OCI-LY3 (cell line): ENCODE measurements around the gene POU6F2.
A peak's percentile ranks its signal among the peaks of the same experiment; 100 is the strongest.

Experiments
- H2AFZ ChIP-seq: fragments of 200-600, 300-600 bp; shearing (Covaris generic); 2 replicates; pipeline ENCODE4 v1.6.0; 2014; ENCODE audit warnings: antibody characterized with exemption, low read depth, low read length
- H3K27ac ChIP-seq: fragments of 200-600, 300-600 bp; sonication (generic); 2 replicates; pipeline ENCODE4 v1.5.1; 2014; ENCODE audit warnings: mild to moderate bottlenecking, low read length, moderate library complexity, mixed read lengths
- H3K27me3 ChIP-seq: fragments of 200-600, 300-600 bp; sonication (generic); 2 replicates; pipeline ENCODE4 v1.6.1; 2014; ENCODE audit warnings: low read depth, low read length, mixed read lengths
- H3K36me3 ChIP-seq: fragments of 200-600, 300-600 bp; sonication (generic); replicated peaks from 2 replicates; pipeline ENCODE3; 2014; ENCODE audit warnings: low read depth, low read length, mixed read lengths
- H3K4me1 ChIP-seq: fragments of 300-600, 200-600 bp; sonication (generic); 2 replicates; pipeline ENCODE4 v1.6.1; 2014; ENCODE audit warnings: low read length, mixed read lengths
- H3K4me2 ChIP-seq: fragments of 200-600, 300-600 bp; sonication (generic); 2 replicates; pipeline ENCODE4 v1.6.1; 2014; ENCODE audit warnings: low read length, mixed read lengths
- H3K4me3 ChIP-seq: fragments of 300-600, 200-600 bp; sonication (generic); 2 replicates; pipeline ENCODE4 v1.5.1; 2014; ENCODE audit warnings: antibody characterized with exemption, mild to moderate bottlenecking, low read length, moderate library complexity
- H3K79me2 ChIP-seq: fragments of 300-600, 200-600 bp; shearing (Covaris generic); 2 replicates; pipeline ENCODE4 v1.6.1; 2014; ENCODE audit warnings: mild to moderate bottlenecking, low read length, mixed read lengths
- H3K9ac ChIP-seq: fragments of 300-600, 200-600 bp; shearing (Covaris generic); 2 replicates; pipeline ENCODE4 v1.6.0; 2014; ENCODE audit warnings: mild to moderate bottlenecking, low read length, moderate library complexity
- H3K9me3 ChIP-seq: fragments of 200-600, 300-600 bp; shearing (Covaris generic); 2 replicates; pipeline ENCODE4 v1.6.1; 2014; ENCODE audit warnings: low read length, mixed read lengths; ENCODE audit not compliant: insufficient read depth
- H4K20me1 ChIP-seq: fragments of 200-600, 300-600 bp; sonication (generic); 2 replicates; pipeline ENCODE4 v1.6.1; 2016; ENCODE audit warnings: low read length, mixed read lengths; ENCODE audit not compliant: insufficient read depth
- EZH2phosphoT487 ChIP-seq: fragments of 200-600 bp; shearing (Covaris generic); IDR thresholded peaks from 2 replicates; pipeline ENCODE4 v1.6.1; 2018; ENCODE audit warnings: antibody characterized with exemption, mixed run types, low read depth
- TF ChIP-seq, protein P1 (sequence below): fragments of 200-600, 300-600 bp; sonication (generic); IDR thresholded peaks from 2 replicates; pipeline ENCODE4 v1.5.1; 2014; ENCODE audit warnings: antibody characterized with exemption, low read length, low read depth

The POU6F2 gene

DNA sequence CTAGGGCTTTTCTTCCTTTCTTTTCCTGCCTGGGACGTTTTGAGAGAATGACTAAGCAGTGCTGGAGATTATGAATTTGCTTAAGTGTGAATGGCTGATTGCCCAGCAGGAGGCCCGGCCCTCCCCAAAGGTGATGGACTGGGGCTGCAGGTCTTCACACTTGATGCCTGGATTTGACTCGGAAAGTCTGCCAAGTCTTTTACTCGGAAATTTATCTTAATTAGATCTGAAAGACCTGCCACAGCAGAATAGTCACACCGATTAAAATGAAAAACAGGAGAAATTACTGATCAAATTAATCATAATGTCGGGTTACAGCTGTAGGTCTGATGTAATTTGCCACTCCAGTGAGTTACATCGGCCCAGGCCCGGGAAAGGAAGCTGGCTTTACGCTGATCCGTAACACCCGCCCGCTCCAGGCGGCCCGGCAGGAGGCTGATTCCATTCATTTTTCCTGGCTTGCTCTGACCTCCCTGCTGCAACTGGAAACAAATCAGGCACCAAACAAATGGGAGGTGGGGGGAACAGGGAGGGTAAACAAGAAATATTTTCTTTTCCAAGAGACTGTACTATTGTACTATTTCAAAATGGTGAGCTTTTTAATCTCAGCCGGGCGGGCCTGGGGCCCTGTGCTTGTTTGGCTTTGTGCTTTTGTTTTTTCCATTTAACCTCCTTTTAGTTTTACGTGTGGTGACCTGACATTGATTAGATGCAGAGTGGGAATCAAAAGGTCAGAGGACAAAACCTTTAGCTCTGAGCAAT lies 376.1 kb downstream of the POU6F2 start:
- Histone ChIP-seq H3K9ac (no peak overlapping the region), H3K27ac (no peak overlapping the region), H3K4me1 (no peaks in the 10 kb centered on the region), H3K4me3 (no peak overlapping the region), H3K36me3 (no peaks in the 10 kb centered on the region), H3K9me3 (no peaks in the 10 kb centered on the region), H4K20me1 (no peaks in the 10 kb centered on the region), H3K4me2 (no peak overlapping the region), H2AFZ (no peak overlapping the region), H3K27me3 (no peaks in the 10 kb centered on the region), H3K79me2 (no peaks in the 10 kb centered on the region)
- TF ChIP-seq EZH2phosphoT487 = no peak

DNA sequence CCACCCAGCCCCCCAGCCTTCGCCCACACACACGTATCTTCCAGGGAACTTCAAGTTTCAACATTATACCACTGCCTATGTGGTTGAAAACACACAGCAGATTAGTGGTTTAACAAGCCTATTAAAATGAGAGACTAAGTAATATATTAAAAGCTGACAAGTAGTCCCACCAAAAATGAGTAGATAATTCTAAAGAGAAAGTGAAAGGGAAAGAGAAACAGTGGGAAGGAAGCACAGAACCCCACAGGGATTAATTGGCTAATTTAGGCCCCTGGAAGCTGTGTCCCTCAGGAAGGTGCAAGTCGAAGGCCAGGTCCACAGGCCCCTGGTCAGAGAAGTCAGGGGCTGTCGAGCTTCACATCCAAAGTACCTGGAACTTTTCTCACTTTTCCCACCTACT lies 378.0 kb downstream of the POU6F2 start:
- no peaks in the 10 kb centered on the region for H3K79me2 ChIP-seq
- H3K9ac ChIP-seq = no peak overlapping the region
- H3K27me3 ChIP-seq = no peaks in the 10 kb centered on the region
- no peak overlapping the region; the same call in 1 of the 2 replicates for H3K4me2 ChIP-seq
- no peak overlapping the region for H3K27ac ChIP-seq
- H3K36me3 ChIP-seq = no peaks in the 10 kb centered on the region
- no peaks in the 10 kb centered on the region for H4K20me1 ChIP-seq
- H3K9me3 ChIP-seq = no peaks in the 10 kb centered on the region
- TF ChIP-seq, protein P1, sequence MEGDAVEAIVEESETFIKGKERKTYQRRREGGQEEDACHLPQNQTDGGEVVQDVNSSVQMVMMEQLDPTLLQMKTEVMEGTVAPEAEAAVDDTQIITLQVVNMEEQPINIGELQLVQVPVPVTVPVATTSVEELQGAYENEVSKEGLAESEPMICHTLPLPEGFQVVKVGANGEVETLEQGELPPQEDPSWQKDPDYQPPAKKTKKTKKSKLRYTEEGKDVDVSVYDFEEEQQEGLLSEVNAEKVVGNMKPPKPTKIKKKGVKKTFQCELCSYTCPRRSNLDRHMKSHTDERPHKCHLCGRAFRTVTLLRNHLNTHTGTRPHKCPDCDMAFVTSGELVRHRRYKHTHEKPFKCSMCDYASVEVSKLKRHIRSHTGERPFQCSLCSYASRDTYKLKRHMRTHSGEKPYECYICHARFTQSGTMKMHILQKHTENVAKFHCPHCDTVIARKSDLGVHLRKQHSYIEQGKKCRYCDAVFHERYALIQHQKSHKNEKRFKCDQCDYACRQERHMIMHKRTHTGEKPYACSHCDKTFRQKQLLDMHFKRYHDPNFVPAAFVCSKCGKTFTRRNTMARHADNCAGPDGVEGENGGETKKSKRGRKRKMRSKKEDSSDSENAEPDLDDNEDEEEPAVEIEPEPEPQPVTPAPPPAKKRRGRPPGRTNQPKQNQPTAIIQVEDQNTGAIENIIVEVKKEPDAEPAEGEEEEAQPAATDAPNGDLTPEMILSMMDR = no peak
- no peak for TF ChIP-seq EZH2phosphoT487
- no peak overlapping the region for H3K4me3 ChIP-seq
- H3K4me1 ChIP-seq = no peaks in the 10 kb centered on the region
- peak overlapping the region; percentile 60; the same call in 1 of the 2 replicates for H2AFZ ChIP-seq

DNA sequence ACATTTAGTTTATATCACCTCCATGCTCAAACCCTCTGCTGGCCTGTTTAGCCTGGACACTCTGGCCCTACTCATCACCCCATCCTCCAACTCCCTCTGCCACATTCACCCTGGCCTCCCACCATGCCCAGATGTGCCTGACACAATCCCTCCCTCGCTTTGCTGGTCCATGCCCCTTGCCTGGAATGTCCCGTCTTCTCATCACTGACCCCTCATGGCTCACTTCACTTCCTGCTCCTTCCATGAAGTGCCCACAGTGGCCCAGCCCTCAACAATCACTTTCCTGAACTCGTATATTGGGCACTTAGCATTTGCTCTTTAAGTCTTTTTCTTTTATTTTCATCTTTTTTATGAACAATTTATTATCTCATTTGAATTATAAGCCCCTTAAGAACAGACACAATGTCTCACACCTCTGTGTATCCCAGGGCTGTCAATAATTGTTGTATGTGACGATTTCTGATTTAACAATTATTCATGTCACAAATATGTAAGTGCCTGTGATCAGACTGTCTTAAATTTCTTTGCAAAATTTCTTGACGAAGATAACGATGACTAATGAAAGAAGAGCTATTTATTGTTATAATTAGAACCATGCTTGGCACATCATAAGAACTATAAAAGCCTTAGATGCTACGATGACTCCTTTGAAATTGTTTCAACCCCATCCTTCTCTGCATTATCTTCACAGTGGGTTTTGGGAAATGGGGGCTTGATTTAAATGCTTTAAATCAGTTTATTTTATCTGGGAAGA lies 378.6 kb downstream of the POU6F2 start:
- Histone ChIP-seq H3K9me3 (no peaks in the 10 kb centered on the region), H3K4me2 (no peak overlapping the region), H2AFZ (peak overlapping the region; percentile 60; the same call in 1 of the 2 replicates), H3K36me3 (no peaks in the 10 kb centered on the region), H3K79me2 (no peaks in the 10 kb centered on the region), H3K27me3 (peaks cover 7% of the 10 kb centered on the region), H4K20me1 (no peaks in the 10 kb centered on the region), H3K27ac (no peak overlapping the region), H3K9ac (no peak overlapping the region), H3K4me3 (no peak overlapping the region), H3K4me1 (no peaks in the 10 kb centered on the region)
- TF ChIP-seq, protein P1 = no peak
- no peak for TF ChIP-seq EZH2phosphoT487

DNA sequence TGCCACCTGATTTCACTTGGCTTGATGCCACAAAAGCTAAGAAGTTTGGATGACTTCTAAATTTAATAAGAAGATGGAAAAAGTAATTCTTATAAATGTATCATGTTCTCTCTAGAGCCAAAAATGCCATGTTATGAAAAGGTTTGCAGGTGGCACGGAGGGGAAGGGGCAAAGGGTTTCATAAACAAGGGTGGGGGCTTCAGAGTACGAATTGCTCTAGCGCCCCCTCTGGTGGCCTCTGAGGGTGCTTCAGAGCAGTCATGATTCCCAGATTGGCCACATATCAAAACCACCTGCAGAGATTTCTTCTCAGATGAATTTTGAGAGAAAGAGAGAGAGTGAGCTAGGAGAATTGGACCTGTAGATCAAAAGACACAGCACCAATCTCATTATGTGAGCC lies 379.9 kb downstream of the POU6F2 start:
- H3K4me2 ChIP-seq = no peak overlapping the region
- no peaks in the 10 kb centered on the region for H3K36me3 ChIP-seq
- no peak overlapping the region for H3K27ac ChIP-seq
- TF ChIP-seq, protein P1 = peak; percentile 44
- no peak for TF ChIP-seq EZH2phosphoT487
- H3K9ac ChIP-seq = no peak overlapping the region
- H3K4me1 ChIP-seq = no peaks in the 10 kb centered on the region
- H3K9me3 ChIP-seq = no peaks in the 10 kb centered on the region
- H3K4me3 ChIP-seq = no peak overlapping the region
- no peak overlapping the region for H2AFZ ChIP-seq
- no peaks in the 10 kb centered on the region for H4K20me1 ChIP-seq
- peaks cover 19% of the 10 kb centered on the region for H3K27me3 ChIP-seq
- H3K79me2 ChIP-seq = no peaks in the 10 kb centered on the region
